GM12878 (cell line): ENCODE measurements around the gene CLPTM1.

ENCODE experiments used
- BRCA1 ChIP-seq: IDR thresholded peaks from 2 replicates; pipeline ENCODE4 v1.6.1; 2011; ENCODE audit warnings: low read depth, low read length, improper control_type of control experiment
- CTCF ChIP-seq, 3 experiments: IDR thresholded peaks in 2 of 3; conservative IDR thresholded peaks in 1 of 3; 2 replicates each; pipeline ENCODE4 v1.5.1; 2011; ENCODE audit warnings: low read depth in 3 of 3, low read length in 3 of 3, mild to moderate bottlenecking in 3 of 3, control low read depth in 2 of 3, moderate library complexity in 2 of 3, inconsistent platforms in 1 of 3, mixed read lengths in 1 of 3; ENCODE audit not compliant: control insufficient read depth in 2 of 3, insufficient read depth in 1 of 3; ENCODE audit errors: extremely low read depth in 1 of 3
- SIX5 ChIP-seq: IDR thresholded peaks from 2 replicates; pipeline ENCODE4 v1.6.1; 2011; ENCODE audit warnings: mild to moderate bottlenecking, low read depth, low read length, moderate library complexity; ENCODE audit not compliant: severe bottlenecking
- USF2 ChIP-seq: IDR thresholded peaks from 2 replicates; pipeline ENCODE4 v1.6.1; 2011; ENCODE audit warnings: low read depth, low read length, improper control_type of control experiment, borderline replicate concordance

- TF ChIP-seq BRCA1 (no peak), USF2 (no peak), SIX5 (no peak), CTCF (IDR thresholded peaks at IDR 0.05 in 2 of 3, conservative IDR thresholded peaks at IDR 0.05 in 1 of 3; ENCODE audit: control insufficient read depth in 2 of 3, extremely low read depth in 1 of 3, insufficient read depth in 1 of 3, low read depth in 3 of 3, low read length in 3 of 3) (no peak)
These were observed 4.5 kb downstream of the CLPTM1 start for GRCh38 chr19:44959691-44960090.
